ENCODE data around the gene TMEM41A. TPM values are rescaled to one million over a fixed set of nuclear protein-coding genes. Genes with fewer than 3 reads are reported as not detected.
"Not testable (repeated sequence)": the region's sequence is repeated elsewhere in the genome, so short reads cannot be mapped to it uniquely, and the experiment has no call there.

TMEM41A gene
- total RNA-seq, 1 experiment from 2014 or later: 30.2 TPM

- no TSS peak for BruUV-seq (replicated peaks)
- DNase-seq (ENCODE audit: low read depth, low spot score) (no peak), ATAC-seq (no peak)
- Histone ChIP-seq H3K9me3 (ENCODE audit: control insufficient read depth, insufficient read depth, low read depth, low read length) (no peaks in the 10 kb centered on the region), H3K4me1 (ENCODE audit: control insufficient read depth, insufficient read depth, low read length) (no peaks in the 10 kb centered on the region), H3K27me3 (ENCODE audit: control insufficient read depth, insufficient read depth, low read length) (no peaks in the 10 kb centered on the region), H3K4me3 (ENCODE audit: low read depth in 2 of 2, low read length in 2 of 2) (no peak overlapping the region), H3K27ac (ENCODE audit: low read length) (no peak overlapping the region), H3K36me3 (ENCODE audit: control insufficient read depth, insufficient read depth, low read length) (no peaks in the 10 kb centered on the region)
- in situ Hi-C loops (cut with HindIII; ENCODE audit: low pct_unique_long_range_greater_than_20kb, low sequenced_read_pairs): no loop called here
- intact Hi-C loops (cut with micrococcal nuclease; ENCODE audit: unreplicated experiment): no loop called here
- ChIA-PET CTCF (no interaction called here), POLR2A (no interaction called here)
- no peak for TF ChIP-seq POLR2AphosphoS5 (IDR thresholded peaks at IDR 0.05; ENCODE audit: low read depth, low read length)
- TF ChIP-seq SIN3A (IDR thresholded peaks at IDR 0.05; ENCODE audit: borderline replicate concordance, insufficient read depth, low read depth, low read length): no peak
- no peak for TF ChIP-seq TCF7L2 (IDR thresholded peaks at IDR 0.05; ENCODE audit: low read depth, low read length)
- TF ChIP-seq CTCF (IDR thresholded peaks at IDR 0.05): no peak
- no peak for TF ChIP-seq REST (IDR thresholded peaks at IDR 0.05; ENCODE audit: insufficient read depth in 1 of 2, low read depth in 2 of 2, low read length in 1 of 2)
These were observed 28.5 kb downstream of the TMEM41A start for GRCh38 chr3:185470323-185470722.

GRCh38 chr3:185469542-185469941 lies 29.3 kb downstream of the TMEM41A start:
- no peak for ATAC-seq
- intact Hi-C loops (cut with micrococcal nuclease; ENCODE audit: unreplicated experiment) (loop anchor here (10.0 kb wide), 1 partner anchor 85 kb away; the partner anchor contains the start of gene LIPH), in situ Hi-C loops (cut with HindIII; ENCODE audit: low pct_unique_long_range_greater_than_20kb, low sequenced_read_pairs) (no loop called here)
- H3K4me1 ChIP-seq (ENCODE audit: control insufficient read depth, insufficient read depth, low read length): no peaks in the 10 kb centered on the region
- H3K36me3 ChIP-seq (ENCODE audit: control insufficient read depth, insufficient read depth, low read length): no peaks in the 10 kb centered on the region
- POLR2A ChIA-PET: no interaction called here
- CTCF ChIA-PET: no interaction called here
- TF ChIP-seq REST (IDR thresholded peaks at IDR 0.05; ENCODE audit: insufficient read depth in 1 of 2, low read depth in 2 of 2, low read length in 1 of 2) (no peak), SIN3A (IDR thresholded peaks at IDR 0.05; ENCODE audit: borderline replicate concordance, insufficient read depth, low read depth, low read length) (no peak), TCF7L2 (IDR thresholded peaks at IDR 0.05; ENCODE audit: low read depth, low read length) (no peak), CTCF (IDR thresholded peaks at IDR 0.05) (no peak), POLR2AphosphoS5 (IDR thresholded peaks at IDR 0.05; ENCODE audit: low read depth, low read length) (no peak)
- H3K4me3 ChIP-seq (ENCODE audit: low read depth in 2 of 2, low read length in 2 of 2): no peak overlapping the region
- no TSS peak for BruUV-seq (replicated peaks)
- no peaks in the 10 kb centered on the region for H3K27me3 ChIP-seq (ENCODE audit: control insufficient read depth, insufficient read depth, low read length)
- no peak for DNase-seq (ENCODE audit: low read depth, low spot score)
- no peak overlapping the region for H3K27ac ChIP-seq (ENCODE audit: low read length)
- no peaks in the 10 kb centered on the region for H3K9me3 ChIP-seq (ENCODE audit: control insufficient read depth, insufficient read depth, low read depth, low read length)

- H3K4me3 ChIP-seq (ENCODE audit: low read depth in 2 of 2, low read length in 2 of 2); H3K9me3 ChIP-seq (ENCODE audit: control insufficient read depth, insufficient read depth, low read depth, low read length); H3K36me3 ChIP-seq (ENCODE audit: control insufficient read depth, insufficient read depth, low read length); POLR2A ChIA-PET; in situ Hi-C loops (cut with HindIII; ENCODE audit: low pct_unique_long_range_greater_than_20kb, low sequenced_read_pairs); H3K27me3 ChIP-seq (ENCODE audit: control insufficient read depth, insufficient read depth, low read length); BruUV-seq (replicated peaks); DNase-seq (ENCODE audit: low read depth, low spot score); ATAC-seq; H3K4me1 ChIP-seq (ENCODE audit: control insufficient read depth, insufficient read depth, low read length); H3K27ac ChIP-seq (ENCODE audit: low read length): not testable (repeated sequence)
- CTCF ChIA-PET: interaction anchor here (0.5 kb wide), 1 partner anchor 108 kb away, joined by 5 read pairs; no protein-coding TSS in a partner anchor
- intact Hi-C loops (cut with micrococcal nuclease; ENCODE audit: unreplicated experiment): loop anchor here (10.0 kb wide), 1 partner anchor 89 kb away; the partner anchor contains the start of gene LIPH
These were observed 32.7 kb downstream of the TMEM41A start for GRCh38 chr3:185466123-185466522.

Data from Panc1 (cell line).